Gastroesophageal sphincter (tissue), 4 donors: ENCODE results near the gene UBR3. TPM values are rescaled to one million over a fixed set of nuclear protein-coding genes. Genes with fewer than 3 reads are reported as not detected.

Experiments used
- ATAC-seq: fragments of 150-250 bp; one replicate; pipeline ENCODE4 v1.9.1; 2016; ENCODE audit warnings: mild to moderate bottlenecking, moderate library complexity
- H3K27ac ChIP-seq, 4 donors: fragments of 200-600 bp; sonication (generic) in 3 of 4; 1 replicate in 3 of 4; 2 replicates in 1 of 4; pipeline ENCODE4 v1.5.1; 2016 to 2019
- H3K27me3 ChIP-seq: fragments of 200-600 bp; sonication (generic); one replicate; pipeline ENCODE4 v1.5.1; 2019
- H3K36me3 ChIP-seq, 2 donors: fragments of 200-600 bp; sonication (generic); one replicate each; pipeline ENCODE4 v1.5.1; 2019; ENCODE audit warnings: control low read depth in 1 of 2
- H3K4me1 ChIP-seq, 3 donors: fragments of 200-600 bp; sonication (generic); 1 replicate in 2 of 3; 2 replicates in 1 of 3; pipeline ENCODE4 v1.5.1; 2016 to 2019; ENCODE audit warnings: control low read depth in 2 of 3
- H3K4me3 ChIP-seq, 2 donors: fragments of 200-600 bp; sonication (generic); one replicate each; pipeline ENCODE4 v1.5.1; 2019; ENCODE audit warnings: mild to moderate bottlenecking in 1 of 2, moderate library complexity in 1 of 2
- H3K9me3 ChIP-seq, 3 donors: fragments of 200-600 bp; sonication (generic); one replicate each; pipeline ENCODE4 v1.5.1; 2017 to 2019; ENCODE audit warnings: control low read depth in 2 of 3
- EP300 ChIP-seq: sonication (generic); formaldehyde crosslinking; IDR thresholded peaks from one replicate; pipeline ENCODE4 v1.6.1; 2017; ENCODE audit warnings: antibody characterized with exemption, mild to moderate bottlenecking
- POLR2A ChIP-seq, 2 donors: fragments of 450-650 bp; IDR thresholded peaks; one replicate each; pipeline ENCODE4 v1.6.1; 2017; ENCODE audit warnings: antibody characterized with exemption in 2 of 2, mild to moderate bottlenecking in 2 of 2, moderate library complexity in 1 of 2
- POLR2AphosphoS5 ChIP-seq: sonication (generic); formaldehyde crosslinking; IDR thresholded peaks from one replicate; pipeline ENCODE4 v1.6.1; 2017; ENCODE audit warnings: antibody characterized with exemption
- WGBS, 2 donors: methylation state at CpG; one replicate each; pipeline ENCODE4 v1.1.5; 2018; ENCODE audit warnings: low coverage in 1 of 2; 5-methylcytosine and 5-hydroxymethylcytosine counted together
- total RNA-seq, 4 donors: library from RNA; depleted of rRNA; stranded (reverse); fragments of >200 nt; gene quantifications; one replicate each; pipeline ENCODE4 v1.1.0, GENCODE V29; 2016
- TF ChIP-seq, protein P1 (sequence below), 4 experiments: fragments of 200-600 bp in 2 of 4; fragments of 450-650 bp in 2 of 4; sonication (generic) in 1 of 4; IDR thresholded peaks; one replicate each; pipeline ENCODE4 v1.5.1; 2017 to 2019; ENCODE audit warnings: antibody characterized with exemption in 4 of 4, mild to moderate bottlenecking in 2 of 4, moderate library complexity in 2 of 4

UBR3 gene
- total RNA-seq, 4 donors from 2014 or later, result 52.9 to 122 (median 66.9) TPM

DNA sequence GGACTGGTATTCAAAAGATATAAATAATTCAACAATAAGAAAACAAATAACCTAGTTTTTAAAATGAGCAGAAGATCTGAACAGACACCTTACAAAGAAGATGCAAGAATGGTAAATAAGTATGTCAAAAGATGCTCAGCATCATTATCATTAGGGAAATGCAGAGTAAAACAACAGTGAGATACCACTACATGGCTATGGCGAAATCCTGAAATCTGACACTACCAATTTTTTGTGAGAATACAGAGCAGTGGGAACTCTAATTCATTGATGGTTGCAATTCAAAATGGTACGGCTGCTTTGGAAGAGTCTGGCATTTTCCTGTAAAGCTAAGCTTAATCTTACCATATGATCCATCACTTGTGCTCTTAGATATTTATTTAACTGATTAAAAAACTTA lies 151.8 kb downstream of the UBR3 start:
- 96 to 100% methylated on average over 2 of the region's 2 CpGs for WGBS, 2 donors
- no peak for ATAC-seq
- no peak for TF ChIP-seq EP300
- no peak for TF ChIP-seq POLR2A (IDR thresholded peaks at IDR 0.05)
- no peak for TF ChIP-seq POLR2AphosphoS5
- TF ChIP-seq, protein P1, sequence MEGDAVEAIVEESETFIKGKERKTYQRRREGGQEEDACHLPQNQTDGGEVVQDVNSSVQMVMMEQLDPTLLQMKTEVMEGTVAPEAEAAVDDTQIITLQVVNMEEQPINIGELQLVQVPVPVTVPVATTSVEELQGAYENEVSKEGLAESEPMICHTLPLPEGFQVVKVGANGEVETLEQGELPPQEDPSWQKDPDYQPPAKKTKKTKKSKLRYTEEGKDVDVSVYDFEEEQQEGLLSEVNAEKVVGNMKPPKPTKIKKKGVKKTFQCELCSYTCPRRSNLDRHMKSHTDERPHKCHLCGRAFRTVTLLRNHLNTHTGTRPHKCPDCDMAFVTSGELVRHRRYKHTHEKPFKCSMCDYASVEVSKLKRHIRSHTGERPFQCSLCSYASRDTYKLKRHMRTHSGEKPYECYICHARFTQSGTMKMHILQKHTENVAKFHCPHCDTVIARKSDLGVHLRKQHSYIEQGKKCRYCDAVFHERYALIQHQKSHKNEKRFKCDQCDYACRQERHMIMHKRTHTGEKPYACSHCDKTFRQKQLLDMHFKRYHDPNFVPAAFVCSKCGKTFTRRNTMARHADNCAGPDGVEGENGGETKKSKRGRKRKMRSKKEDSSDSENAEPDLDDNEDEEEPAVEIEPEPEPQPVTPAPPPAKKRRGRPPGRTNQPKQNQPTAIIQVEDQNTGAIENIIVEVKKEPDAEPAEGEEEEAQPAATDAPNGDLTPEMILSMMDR (IDR thresholded peaks at IDR 0.05), result no peak
- Histone ChIP-seq H3K27ac (no peak overlapping the region), H3K27me3 (no peaks in the 10 kb centered on the region), H3K4me3 (no peak overlapping the region), H3K36me3 (peaks cover 0 to 21% of the 10 kb centered on the region in 2 donors), H3K4me1 (no peaks in the 10 kb centered on the region), H3K9me3 (peaks cover 0 to 20% (median 0%) of the 10 kb centered on the region in 3 donors)

DNA sequence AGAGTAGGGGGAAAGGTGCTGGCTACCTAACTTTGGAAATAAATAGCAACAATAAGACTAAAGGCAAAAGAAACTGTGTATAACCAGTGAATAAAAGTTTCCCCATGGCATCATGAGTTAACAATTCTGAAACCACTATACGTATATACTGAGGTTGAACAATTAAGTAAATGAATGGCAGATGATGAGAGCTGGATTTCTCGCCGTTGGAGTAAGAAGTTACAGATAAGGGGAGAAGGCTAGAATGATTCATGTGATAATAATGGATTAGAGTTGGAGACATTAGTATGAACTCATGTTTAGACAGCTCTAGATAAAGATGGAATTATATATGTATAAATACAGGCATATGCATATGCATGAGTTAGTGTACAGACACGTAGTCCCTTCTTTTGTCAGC lies 152.7 kb downstream of the UBR3 start:
- Histone ChIP-seq H3K9me3 (peaks cover 0 to 20% (median 0%) of the 10 kb centered on the region in 3 donors), H3K27me3 (no peaks in the 10 kb centered on the region), H3K36me3 (peaks cover 0 to 21% of the 10 kb centered on the region in 2 donors), H3K4me1 (no peaks in the 10 kb centered on the region), H3K27ac (no peak overlapping the region), H3K4me3 (no peak overlapping the region)
- WGBS, 2 donors, result 71 to 83% methylated on average over 3 to 4 of the region's 4 CpGs
- ATAC-seq, result no peak
- TF ChIP-seq, protein P1 (IDR thresholded peaks at IDR 0.05), result no peak
- TF ChIP-seq POLR2A (IDR thresholded peaks at IDR 0.05), result no peak
- TF ChIP-seq POLR2AphosphoS5, result no peak
- TF ChIP-seq EP300, result no peak

DNA sequence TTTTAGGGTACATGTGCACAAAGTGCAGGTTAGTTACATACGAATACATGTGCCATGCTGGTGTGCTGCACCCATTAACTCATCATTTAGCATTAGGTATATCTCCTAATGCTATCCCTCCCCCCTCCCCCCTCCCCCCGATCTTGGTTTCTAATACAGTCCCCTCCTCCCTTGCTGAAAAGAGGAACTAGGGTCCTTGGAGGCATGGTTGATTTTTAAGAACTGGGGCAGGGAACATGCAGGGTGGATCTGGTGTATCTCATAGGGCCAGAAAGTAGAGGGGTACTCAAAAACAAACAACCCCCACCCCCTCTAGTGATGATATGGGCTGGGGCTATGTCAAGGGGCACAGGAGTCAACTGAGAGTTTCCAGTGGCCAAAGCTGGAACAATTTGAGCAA lies 153.4 kb downstream of the UBR3 start:
- 85% methylated on average over 2 of the region's 2 CpGs; no CpG with 5 or more reads in 1 of the 2 donors for WGBS, 2 donors
- peaks cover 0 to 15% (median 0%) of the 10 kb centered on the region in 3 donors for H3K9me3 ChIP-seq
- TF ChIP-seq EP300, result no peak
- peaks cover 0 to 21% of the 10 kb centered on the region in 2 donors for H3K36me3 ChIP-seq
- no peak overlapping the region for H3K4me3 ChIP-seq
- H3K27ac ChIP-seq, result no peak overlapping the region
- no peaks in the 10 kb centered on the region for H3K4me1 ChIP-seq
- no peak for ATAC-seq
- H3K27me3 ChIP-seq, result no peaks in the 10 kb centered on the region

DNA sequence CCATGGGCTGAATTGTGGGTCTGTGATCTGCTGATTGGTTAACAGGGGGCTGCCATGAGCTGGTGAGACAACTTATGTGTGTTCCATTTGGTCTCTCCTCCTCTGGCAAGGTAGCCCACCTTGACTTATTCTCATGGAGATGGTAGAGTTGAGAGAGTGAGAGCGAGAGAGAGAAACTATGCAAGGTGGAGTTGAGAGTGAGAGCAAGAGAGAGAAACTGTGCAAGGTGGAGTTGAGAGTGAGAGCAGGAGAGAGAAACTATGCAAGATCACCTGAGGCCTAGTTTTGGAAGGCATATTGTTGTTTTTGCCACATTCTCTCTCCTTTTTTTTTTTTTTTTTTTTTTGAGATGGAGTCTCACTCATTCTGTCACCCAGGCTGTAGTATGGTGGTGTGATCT lies 155.7 kb downstream of the UBR3 start:
- no peaks in the 10 kb centered on the region for H3K4me1 ChIP-seq
- peaks cover 0 to 17% of the 10 kb centered on the region in 2 donors for H3K36me3 ChIP-seq
- no peaks in the 10 kb centered on the region for H3K9me3 ChIP-seq
- H3K27ac ChIP-seq, result no peak overlapping the region
- TF ChIP-seq POLR2A (IDR thresholded peaks at IDR 0.05) (no peak), POLR2AphosphoS5 (no peak), EP300 (no peak)
- TF ChIP-seq, protein P1 (IDR thresholded peaks at IDR 0.05), result no peak
- no peaks in the 10 kb centered on the region for H3K27me3 ChIP-seq
- no peak for ATAC-seq
- H3K4me3 ChIP-seq, result no peak overlapping the region
- WGBS, 2 donors, result 11% methylated on average over 1 of the region's 1 CpG; no CpG with 5 or more reads in 1 of the 2 donors

DNA sequence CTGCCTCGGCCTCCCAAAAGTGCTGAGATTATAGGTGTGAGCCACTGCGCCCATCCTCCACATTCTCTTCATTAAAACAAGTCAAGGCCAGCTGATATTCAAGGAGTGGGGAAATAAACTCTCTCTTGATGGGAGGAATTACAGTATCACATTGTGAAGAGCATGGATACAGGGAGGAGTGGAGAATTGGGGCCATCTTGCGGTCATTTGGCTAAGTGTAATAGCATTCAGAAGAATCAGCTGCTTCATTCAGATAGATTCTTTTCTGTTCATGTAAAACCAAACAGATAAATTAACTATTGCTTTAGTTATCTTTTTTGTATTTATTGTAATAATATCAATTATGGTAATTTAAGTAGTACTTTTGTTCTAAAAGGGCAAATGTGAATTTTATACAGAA lies 156.3 kb downstream of the UBR3 start:
- TF ChIP-seq, protein P1 (IDR thresholded peaks at IDR 0.05), result no peak
- TF ChIP-seq POLR2A (IDR thresholded peaks at IDR 0.05) (no peak), EP300 (no peak), POLR2AphosphoS5 (no peak)
- 94 to 100% methylated on average over 3 of the region's 3 CpGs for WGBS, 2 donors
- ATAC-seq, result no peak

More for the DNA sequence above, 156.3 kb downstream of the UBR3 start:
- Histone ChIP-seq H3K36me3 (peaks cover 0 to 20% of the 10 kb centered on the region in 2 donors), H3K27me3 (no peaks in the 10 kb centered on the region), H3K27ac (no peak overlapping the region), H3K4me1 (no peaks in the 10 kb centered on the region), H3K9me3 (no peaks in the 10 kb centered on the region), H3K4me3 (no peak overlapping the region)
